ENCODE data around the gene MICAL3. TPM values are rescaled to one million over a fixed set of nuclear protein-coding genes. Genes with fewer than 3 reads are reported as not detected.

MICAL3 gene
- total and polyA plus RNA-seq, 9 of the 15 experiments (the other 6 are each of a cell fraction or from before 2014, with no cell fraction given), result 0.53 to 32.1 (median 12.3) TPM

DNA sequence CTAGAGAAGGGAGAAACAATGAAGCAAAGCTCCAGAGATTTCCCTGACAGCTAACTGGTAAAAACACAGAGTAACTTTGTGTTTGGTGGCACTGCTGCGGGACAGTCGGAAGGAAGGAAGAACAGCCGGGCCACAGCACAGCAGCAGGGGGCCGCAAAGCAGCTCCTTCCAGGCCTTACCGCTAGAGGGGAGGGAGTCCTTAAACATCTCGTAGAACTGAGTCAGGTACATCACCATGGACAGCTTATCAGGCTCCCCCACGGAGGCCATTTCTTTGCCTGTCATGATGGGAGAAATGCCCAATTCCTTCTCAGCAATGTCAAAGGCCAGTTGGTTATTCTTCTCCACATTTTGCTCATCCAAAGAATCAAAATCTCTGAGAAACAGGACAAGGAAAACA lies 135.5 kb downstream of the MICAL3 start (continued):
- no peak for TF ChIP-seq TFE3 (CRISPR knock-in tag; IDR thresholded peaks at IDR 0.05)

- DNase-seq (ENCODE audit: extremely low read depth in 1 of 4, low spot score in 3 of 4) (no peak), FAIRE-seq (no peak), ATAC-seq (no peak)
- Histone ChIP-seq H3K27me3 (ENCODE audit: control insufficient read depth in 2 of 2, insufficient read depth in 2 of 2, low read length in 2 of 2) (no peaks in the 10 kb centered on the region), H3K36me3 (ENCODE audit: control insufficient read depth, insufficient read depth, low read length) (peaks cover 63% of the 10 kb centered on the region), H3K4me1 (replicated peaks in 1 of 2; ENCODE audit: control insufficient read depth in 2 of 2, insufficient read depth in 2 of 2, low read length in 2 of 2) (peaks cover 0 to 3% of the 10 kb centered on the region in 2 experiments; a peak in 1 of 5 replicates), H2AFZ (ENCODE audit: low read depth, low read length) (no peak overlapping the region), H3K9me3 (replicated peaks; ENCODE audit: control insufficient read depth, insufficient read depth, low read depth, low read length) (no peaks in the 10 kb centered on the region), H3K27ac (ENCODE audit: extremely low read depth, low read depth, low read length) (no peak overlapping the region), H3K79me2 (ENCODE audit: control insufficient read depth, insufficient read depth, low read length) (no peaks in the 10 kb centered on the region), H3K4me3 (no peak overlapping the region), H3K9me1 (ENCODE audit: control insufficient read depth, insufficient read depth, low read length) (no peaks in the 10 kb centered on the region), H3K4me2 (ENCODE audit: insufficient read depth, low read length) (no peak overlapping the region), H3K9ac (ENCODE audit: insufficient read depth in 1 of 2, low read depth in 2 of 2, low read length in 2 of 2) (no peak overlapping the region), H4K20me1 (replicated peaks; ENCODE audit: control insufficient read depth, insufficient read depth, low read length) (no peaks in the 10 kb centered on the region)
- ChIA-PET CTCF (ENCODE audit: low intra/inter-chr PET ratio) (interaction anchor here (1.2 to 2.9 kb wide), 2 partner anchors 137 to 188 kb away, joined by 3 to 19 read pairs; no protein-coding TSS in a partner anchor), POLR2A (interaction anchor here (0.6 to 1.4 kb wide), 7 partner anchors 12 to 330 kb away, joined by 3 to 5 read pairs (median 3); no protein-coding TSS in a partner anchor)
- 82% methylated on average over 12 of the region's 12 CpGs for WGBS (ENCODE audit: insufficient coverage, low coverage, missing lambda C conversion rate)
- no TSS peak for BruUV-seq (replicated peaks)
- in situ Hi-C loops (cut with MboI) (no loop called here), intact Hi-C loops (cut with micrococcal nuclease) (loop anchor here (1.0 to 5.0 kb wide), 2 partner anchors 134 to 188 kb away; partner anchors contain the start of gene MICAL3)
- TF ChIP-seq PTTG1 (tag; IDR thresholded peaks at IDR 0.05; ENCODE audit: low read depth) (no peak), TEAD2 (tag; IDR thresholded peaks at IDR 0.05) (no peak), CREBBP (IDR thresholded peaks at IDR 0.05; ENCODE audit: low read depth, low read length) (no peak), TAF7 (tag; IDR thresholded peaks at IDR 0.05) (no peak), RFX7 (CRISPR knock-in tag; IDR thresholded peaks at IDR 0.05) (no peak), ZNF197 (CRISPR knock-in tag; IDR thresholded peaks at IDR 0.05; ENCODE audit: low read depth) (no peak), ZNF584 (CRISPR knock-in tag; IDR thresholded peaks at IDR 0.05; ENCODE audit: low read depth) (no peak), ZFX (CRISPR knock-in tag; IDR thresholded peaks at IDR 0.05) (no peak), PHB (CRISPR knock-in tag; IDR thresholded peaks at IDR 0.05) (no peak), ZBTB12 (CRISPR knock-in tag; IDR thresholded peaks at IDR 0.05) (no peak), ZNF274 (IDR thresholded peaks at IDR 0.05; ENCODE audit: borderline replicate concordance, low read depth, low read length) (no peak), XRCC4 (IDR thresholded peaks at IDR 0.05; ENCODE audit: extremely low read depth, insufficient read depth, insufficient read length) (no peak), ZNF449 (CRISPR knock-in tag; IDR thresholded peaks at IDR 0.05) (no peak)
- TF ChIP-seq, protein P1, sequence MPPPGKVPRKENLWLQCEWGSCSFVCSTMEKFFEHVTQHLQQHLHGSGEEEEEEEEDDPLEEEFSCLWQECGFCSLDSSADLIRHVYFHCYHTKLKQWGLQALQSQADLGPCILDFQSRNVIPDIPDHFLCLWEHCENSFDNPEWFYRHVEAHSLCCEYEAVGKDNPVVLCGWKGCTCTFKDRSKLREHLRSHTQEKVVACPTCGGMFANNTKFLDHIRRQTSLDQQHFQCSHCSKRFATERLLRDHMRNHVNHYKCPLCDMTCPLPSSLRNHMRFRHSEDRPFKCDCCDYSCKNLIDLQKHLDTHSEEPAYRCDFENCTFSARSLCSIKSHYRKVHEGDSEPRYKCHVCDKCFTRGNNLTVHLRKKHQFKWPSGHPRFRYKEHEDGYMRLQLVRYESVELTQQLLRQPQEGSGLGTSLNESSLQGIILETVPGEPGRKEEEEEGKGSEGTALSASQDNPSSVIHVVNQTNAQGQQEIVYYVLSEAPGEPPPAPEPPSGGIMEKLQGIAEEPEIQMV (tag; conservative IDR thresholded peaks at IDR 0.05; ENCODE audit: low read depth), result no peak
Measured at GRCh38 chr22:17888439-17888838, 135.9 kb downstream of the MICAL3 start.

Measured in K562 (cell line).